ENCODE results near the gene TNS4. TPM values are rescaled to one million over a fixed set of nuclear protein-coding genes. Genes with fewer than 3 reads are reported as not detected.
A peak's percentile ranks its signal among the peaks of the same experiment; 100 is the strongest.

TNS4 gene
- total RNA-seq, 1 donor from 2014 or later = not detected

GRCh38 chr17:40448213-40448638 is 53.2 kb downstream of the TNS4 start:
- H3K36me3 ChIP-seq (ENCODE audit: insufficient read depth, low read length) = no peaks in the 10 kb centered on the region
- H2AFZ ChIP-seq (ENCODE audit: low read depth, low read length) = no peak overlapping the region
- H3K9me3 ChIP-seq (ENCODE audit: insufficient read depth, low read depth, low read length) = no peaks in the 10 kb centered on the region
- H4K20me1 ChIP-seq (ENCODE audit: insufficient read depth, low read length) = peaks cover 84% of the 10 kb centered on the region
- DNase-seq (ENCODE audit: low read depth) = no peak
- peaks cover 64% of the 10 kb centered on the region for H3K79me2 ChIP-seq (ENCODE audit: insufficient read depth, low read length)
- TF ChIP-seq EZH2 (IDR thresholded peaks at IDR 0.05; ENCODE audit: insufficient read depth, low read length) = no peak
- TF ChIP-seq, protein P1, sequence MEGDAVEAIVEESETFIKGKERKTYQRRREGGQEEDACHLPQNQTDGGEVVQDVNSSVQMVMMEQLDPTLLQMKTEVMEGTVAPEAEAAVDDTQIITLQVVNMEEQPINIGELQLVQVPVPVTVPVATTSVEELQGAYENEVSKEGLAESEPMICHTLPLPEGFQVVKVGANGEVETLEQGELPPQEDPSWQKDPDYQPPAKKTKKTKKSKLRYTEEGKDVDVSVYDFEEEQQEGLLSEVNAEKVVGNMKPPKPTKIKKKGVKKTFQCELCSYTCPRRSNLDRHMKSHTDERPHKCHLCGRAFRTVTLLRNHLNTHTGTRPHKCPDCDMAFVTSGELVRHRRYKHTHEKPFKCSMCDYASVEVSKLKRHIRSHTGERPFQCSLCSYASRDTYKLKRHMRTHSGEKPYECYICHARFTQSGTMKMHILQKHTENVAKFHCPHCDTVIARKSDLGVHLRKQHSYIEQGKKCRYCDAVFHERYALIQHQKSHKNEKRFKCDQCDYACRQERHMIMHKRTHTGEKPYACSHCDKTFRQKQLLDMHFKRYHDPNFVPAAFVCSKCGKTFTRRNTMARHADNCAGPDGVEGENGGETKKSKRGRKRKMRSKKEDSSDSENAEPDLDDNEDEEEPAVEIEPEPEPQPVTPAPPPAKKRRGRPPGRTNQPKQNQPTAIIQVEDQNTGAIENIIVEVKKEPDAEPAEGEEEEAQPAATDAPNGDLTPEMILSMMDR (IDR thresholded peaks at IDR 0.05; ENCODE audit: insufficient read depth, low read depth, low read length) = no peak
- no peak overlapping the region for H3K27ac ChIP-seq (ENCODE audit: low read depth, low read length)
- no peaks in the 10 kb centered on the region for H3K27me3 Mint-ChIP-seq (ENCODE audit: low read depth, unreplicated experiment)
- H3K4me1 ChIP-seq (ENCODE audit: insufficient read depth, low read length) = peaks cover 40% of the 10 kb centered on the region
- H3K27ac Mint-ChIP-seq (ENCODE audit: unreplicated experiment) = no peak overlapping the region
- H3K4me1 Mint-ChIP-seq (ENCODE audit: low read depth, unreplicated experiment) = peaks cover 31% of the 10 kb centered on the region
- H3K9ac ChIP-seq (ENCODE audit: low read length) = no peak overlapping the region
- H3K4me3 ChIP-seq (ENCODE audit: insufficient read depth, low read depth, low read length) = no peak overlapping the region
- H3K27me3 ChIP-seq (ENCODE audit: insufficient read depth, low read length) = no peaks in the 10 kb centered on the region
- peaks cover 7% of the 10 kb centered on the region for H3K36me3 Mint-ChIP-seq (ENCODE audit: low read depth, unreplicated experiment)
- no peak overlapping the region for H3K4me3 Mint-ChIP-seq (ENCODE audit: unreplicated experiment)
- no peak overlapping the region for H3K4me2 ChIP-seq (ENCODE audit: low read length)
- FAIRE-seq = no peak
- no peaks in the 10 kb centered on the region for H3K9me3 Mint-ChIP-seq (ENCODE audit: unreplicated experiment)

GRCh38 chr17:40447806-40448205 is 53.6 kb downstream of the TNS4 start:
- H3K36me3 Mint-ChIP-seq (ENCODE audit: low read depth, unreplicated experiment) = peaks cover 6% of the 10 kb centered on the region
- H2AFZ ChIP-seq (ENCODE audit: low read depth, low read length) = no peak overlapping the region
- H3K9me3 Mint-ChIP-seq (ENCODE audit: unreplicated experiment) = no peaks in the 10 kb centered on the region
- peaks cover 36% of the 10 kb centered on the region for H3K4me1 ChIP-seq (ENCODE audit: insufficient read depth, low read length)
- H3K36me3 ChIP-seq (ENCODE audit: insufficient read depth, low read length) = no peaks in the 10 kb centered on the region
- H3K9me3 ChIP-seq (ENCODE audit: insufficient read depth, low read depth, low read length) = no peaks in the 10 kb centered on the region
- peaks cover 80% of the 10 kb centered on the region for H4K20me1 ChIP-seq (ENCODE audit: insufficient read depth, low read length)
- H3K9ac ChIP-seq (ENCODE audit: low read length) = no peak overlapping the region
- H3K27ac ChIP-seq (ENCODE audit: low read depth, low read length) = no peak overlapping the region
- FAIRE-seq = no peak
- no peaks in the 10 kb centered on the region for H3K27me3 ChIP-seq (ENCODE audit: insufficient read depth, low read length)
- H3K4me3 ChIP-seq (ENCODE audit: insufficient read depth, low read depth, low read length) = no peak overlapping the region
- no peak overlapping the region for H3K4me2 ChIP-seq (ENCODE audit: low read length)
- peaks cover 28% of the 10 kb centered on the region for H3K4me1 Mint-ChIP-seq (ENCODE audit: low read depth, unreplicated experiment)
- H3K79me2 ChIP-seq (ENCODE audit: insufficient read depth, low read length) = peaks cover 64% of the 10 kb centered on the region
- no peak overlapping the region for H3K27ac Mint-ChIP-seq (ENCODE audit: unreplicated experiment)
- no peaks in the 10 kb centered on the region for H3K27me3 Mint-ChIP-seq (ENCODE audit: low read depth, unreplicated experiment)
- no peak for TF ChIP-seq EZH2 (IDR thresholded peaks at IDR 0.05; ENCODE audit: insufficient read depth, low read length)
- TF ChIP-seq, protein P1 (IDR thresholded peaks at IDR 0.05; ENCODE audit: insufficient read depth, low read depth, low read length) = no peak
- DNase-seq (ENCODE audit: low read depth) = no peak
- peak overlapping the region; percentile 23 for H3K4me3 Mint-ChIP-seq (ENCODE audit: unreplicated experiment)

DNA sequence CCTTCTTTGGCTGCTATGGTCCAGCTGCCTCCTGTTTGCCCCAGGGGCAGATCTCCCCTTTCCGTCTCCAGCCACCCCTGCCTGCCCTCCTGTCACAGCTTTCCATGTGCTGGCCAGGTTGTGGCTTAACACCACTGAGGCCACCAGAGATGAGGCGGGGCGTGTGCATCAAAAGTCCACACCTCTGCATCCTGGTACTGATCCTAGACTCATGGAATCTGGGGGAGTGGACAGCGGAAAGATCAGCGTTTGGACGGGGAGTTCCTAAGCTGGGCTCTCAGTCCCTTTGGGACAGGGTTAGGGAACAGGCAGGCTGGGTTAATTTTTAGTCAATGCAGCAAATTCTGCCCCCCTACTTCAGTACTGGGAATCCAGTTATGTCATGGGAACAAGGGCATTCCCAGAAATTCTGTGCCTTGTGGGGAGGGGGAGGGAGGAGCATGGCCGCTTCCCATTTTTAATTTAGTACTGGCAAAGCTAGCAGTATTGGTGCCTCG is 54.2 kb downstream of the TNS4 start:
- Histone ChIP-seq H3K79me2 (ENCODE audit: insufficient read depth, low read length) (peaks cover 64% of the 10 kb centered on the region), H3K36me3 (ENCODE audit: insufficient read depth, low read length) (no peaks in the 10 kb centered on the region), H3K9me3 (ENCODE audit: insufficient read depth, low read depth, low read length) (no peaks in the 10 kb centered on the region), H3K27ac (ENCODE audit: low read depth, low read length) (no peak overlapping the region), H3K4me3 (ENCODE audit: insufficient read depth, low read depth, low read length) (no peak overlapping the region), H4K20me1 (ENCODE audit: insufficient read depth, low read length) (peaks cover 75% of the 10 kb centered on the region), H2AFZ (ENCODE audit: low read depth, low read length) (no peak overlapping the region), H3K27me3 (ENCODE audit: insufficient read depth, low read length) (no peaks in the 10 kb centered on the region), H3K4me1 (ENCODE audit: insufficient read depth, low read length) (peaks cover 30% of the 10 kb centered on the region), H3K4me2 (ENCODE audit: low read length) (peak overlapping the region; percentile 93), H3K9ac (ENCODE audit: low read length) (no peak overlapping the region)
- TF ChIP-seq, protein P1 (IDR thresholded peaks at IDR 0.05; ENCODE audit: insufficient read depth, low read depth, low read length) = no peak
- TF ChIP-seq EZH2 (IDR thresholded peaks at IDR 0.05; ENCODE audit: insufficient read depth, low read length) = no peak
- H3K27ac Mint-ChIP-seq (ENCODE audit: unreplicated experiment) = no peak overlapping the region
- H3K27me3 Mint-ChIP-seq (ENCODE audit: low read depth, unreplicated experiment) = no peaks in the 10 kb centered on the region
- no peak for DNase-seq (ENCODE audit: low read depth)
- no peaks in the 10 kb centered on the region for H3K9me3 Mint-ChIP-seq (ENCODE audit: unreplicated experiment)
- peaks cover 22% of the 10 kb centered on the region for H3K4me1 Mint-ChIP-seq (ENCODE audit: low read depth, unreplicated experiment)
- H3K4me3 Mint-ChIP-seq (ENCODE audit: unreplicated experiment) = no peak overlapping the region
- FAIRE-seq = no peak
- peaks cover 5% of the 10 kb centered on the region for H3K36me3 Mint-ChIP-seq (ENCODE audit: low read depth, unreplicated experiment)

Data from astrocyte (in vitro differentiated cells and primary cell).